ENCODE results near the gene UGT1A9.
"Not testable (repeated sequence)": the region's sequence is repeated elsewhere in the genome, so short reads cannot be mapped to it uniquely, and the experiment has no call there.

UGT1A9 gene

GRCh38 chr2:233681521-233682099 lies 9.9 kb downstream of the UGT1A9 start, which contains the start of gene UGT1A7:
Gene UGT1A7, plus strand, starts transcription at chr2:233681901. Its CDS starts 37 bp downstream, at chr2:233681938.
- no peak for DNase-seq

GRCh38 chr2:233684640-233685039 lies 12.9 kb downstream of the UGT1A9 start:
- DNase-seq = no peak

GRCh38 chr2:233686928-233687327 lies 15.2 kb downstream of the UGT1A9 start:
- DNase-seq = no peak

GRCh38 chr2:233688341-233688740 lies 16.6 kb downstream of the UGT1A9 start:
- DNase-seq = no peak

- no peak for DNase-seq
Measured at GRCh38 chr2:233689031-233689430, 17.3 kb downstream of the UGT1A9 start.

GRCh38 chr2:233689501-233689900 lies 17.8 kb downstream of the UGT1A9 start:
- DNase-seq = no peak

GRCh38 chr2:233690444-233690843 lies 18.7 kb downstream of the UGT1A9 start:
- no peak for DNase-seq

GRCh38 chr2:233691443-233692433 lies 20.0 kb downstream of the UGT1A9 start:
- DNase-seq = no peak

- no peak for DNase-seq
Measured at GRCh38 chr2:233692648-233693047, 20.9 kb downstream of the UGT1A9 start, which contains the start of gene UGT1A6. Gene UGT1A6, plus strand, starts transcription at chr2:233692890. Its CDS starts 115 bp downstream, at chr2:233693005.

- DNase-seq = no peak
Measured at GRCh38 chr2:233693963-233694362, 22.3 kb downstream of the UGT1A9 start.

- DNase-seq = no peak
Measured at GRCh38 chr2:233698740-233699139, 27.0 kb downstream of the UGT1A9 start.

- DNase-seq = no peak
Measured at GRCh38 chr2:233699424-233700027, 27.8 kb downstream of the UGT1A9 start.

- no peak for DNase-seq
Measured at GRCh38 chr2:233700028-233700635, 28.4 kb downstream of the UGT1A9 start.

GRCh38 chr2:233700842-233701241 lies 29.1 kb downstream of the UGT1A9 start:
- DNase-seq = not testable (repeated sequence)

- DNase-seq = no peak
Measured at GRCh38 chr2:233702238-233702637, 30.5 kb downstream of the UGT1A9 start.

GRCh38 chr2:233705911-233706506 lies 34.3 kb downstream of the UGT1A9 start:
- DNase-seq = no peak

GRCh38 chr2:233706720-233707119 lies 35.0 kb downstream of the UGT1A9 start:
- no peak for DNase-seq

GRCh38 chr2:233707940-233708644 lies 36.4 kb downstream of the UGT1A9 start:
- no peak for DNase-seq

- DNase-seq = no peak
Measured at GRCh38 chr2:233708942-233709341, 37.2 kb downstream of the UGT1A9 start.

- peak; percentile 17 for DNase-seq
Measured at GRCh38 chr2:233711312-233712008, 39.8 kb downstream of the UGT1A9 start.

- no peak for DNase-seq
Measured at GRCh38 chr2:233712611-233713261, 41.0 kb downstream of the UGT1A9 start, which contains the start of gene UGT1A5. Gene UGT1A5, plus strand, starts transcription at chr2:233712907. Its CDS starts 85 bp downstream, at chr2:233712992.

All from central memory CD4-positive, alpha-beta T cell (primary cell).